K562 (cell line): ENCODE results near the gene AMBRA1. TPM values are rescaled to one million over a fixed set of nuclear protein-coding genes. Genes with fewer than 3 reads are reported as not detected.

Source experiments
- PATZ1 ChIP-seq: fragments of 250-450 bp; sonication (Bioruptor Pico); IDR thresholded peaks from 2 replicates; pipeline ENCODE4 v1.5.0; 2020; ENCODE audit warnings: mild to moderate bottlenecking, borderline replicate concordance
- RERE ChIP-seq: sonication (generic); formaldehyde crosslinking; IDR thresholded peaks from 2 replicates; pipeline ENCODE4 v1.8.0; 2023; ENCODE audit warnings: missing genetic modification reagents, mild to moderate bottlenecking, borderline replicate concordance
- SAP30 ChIP-seq: fragments of 200-600 bp; sonication (generic); IDR thresholded peaks from 2 replicates; pipeline ENCODE4 v1.6.1; 2012; ENCODE audit warnings: borderline replicate concordance, low read depth, mild to moderate bottlenecking, moderate library complexity, low read length, control low read depth, inconsistent platforms; ENCODE audit not compliant: insufficient read depth, poor library complexity, severe bottlenecking
- polyA plus RNA-seq, 8 experiments: library from polyadenylated mRNA; depleted of rRNA in 4 of 8; stranded (reverse) in 5 of 8; unstranded in 3 of 8; fragments of >200 nt; fragmentation: Nextera tagmentation in 2 of 8; fragmentation: Illumina TruSeq in 1 of 8; extraction: Ambion mirVana in 2 of 8; extraction: Trizol in 1 of 8; gene quantifications; 2 replicates each; pipeline versions ENCODE4 v1.2.1 to v1.2.3, GENCODE V29; 2011 to 2014; ENCODE audit warnings: inconsistent platforms in 1 of 8, missing spikeins in 1 of 8
- total RNA-seq, 7 experiments: library from RNA; depleted of rRNA in 6 of 7; stranded (reverse); fragments of >200 nt in 6 of 7; fragmentation: Illumina TruSeq in 2 of 7; extraction: Trizol in 2 of 7; gene quantifications; 2 replicates each; pipeline versions ENCODE4 v1.2.1 to v1.2.3, GENCODE V29; 2011 to 2021; ENCODE audit warnings: low replicate concordance in 1 of 7
- TF ChIP-seq, protein P1 (sequence below): IDR thresholded peaks from 2 replicates; pipeline ENCODE4 v1.6.1; 2016; ENCODE audit warnings: missing genetic modification characterization, missing compliant biosample characterization
- TF ChIP-seq, protein P2 (sequence below): sonication (generic); formaldehyde crosslinking; IDR thresholded peaks from 2 replicates; pipeline ENCODE4 v1.5.0; 2020; ENCODE audit warnings: missing genetic modification reagents

AMBRA1 gene
- total and polyA plus RNA-seq, 9 of the 15 experiments (the other 6 are each of a cell fraction or from before 2014, with no cell fraction given), result 0.15 to 24.5 (median 13.0) TPM

DNA sequence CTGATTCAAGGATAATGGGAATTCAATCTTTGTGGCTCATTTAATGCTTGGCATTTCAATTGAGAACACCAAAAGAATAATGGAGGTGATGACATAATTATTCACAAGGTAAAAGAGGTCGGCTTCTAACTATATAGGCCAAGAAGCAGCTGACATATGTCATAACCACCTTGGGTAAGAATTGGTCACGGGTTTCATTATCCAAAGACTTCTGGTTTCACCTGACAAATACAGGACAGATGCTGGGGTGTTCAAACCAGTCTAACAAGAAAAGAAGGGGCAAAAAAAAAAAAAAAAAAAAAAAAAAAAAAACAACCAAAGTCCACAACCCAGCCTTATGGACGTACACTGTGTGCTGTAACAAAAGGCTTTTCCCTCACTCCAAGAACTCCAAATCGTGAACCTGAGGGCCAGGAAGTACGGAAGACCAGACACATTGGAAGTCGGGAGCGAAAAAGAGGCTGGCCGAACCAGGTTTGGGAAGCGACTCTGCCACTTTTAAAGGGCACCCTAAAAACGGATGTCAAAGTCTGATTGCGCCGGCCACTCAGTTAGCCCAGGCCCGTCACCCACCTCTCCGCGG is 22.8 kb upstream of the AMBRA1 start (continued):
- 0 out of 2 replicates have a peak, but pooled peaks have one; percentile 40 for TF ChIP-seq RERE (CRISPR knock-in tag)
- TF ChIP-seq PATZ1, result no peak
- TF ChIP-seq SAP30, result peak; percentile 34
- TF ChIP-seq, protein P1, sequence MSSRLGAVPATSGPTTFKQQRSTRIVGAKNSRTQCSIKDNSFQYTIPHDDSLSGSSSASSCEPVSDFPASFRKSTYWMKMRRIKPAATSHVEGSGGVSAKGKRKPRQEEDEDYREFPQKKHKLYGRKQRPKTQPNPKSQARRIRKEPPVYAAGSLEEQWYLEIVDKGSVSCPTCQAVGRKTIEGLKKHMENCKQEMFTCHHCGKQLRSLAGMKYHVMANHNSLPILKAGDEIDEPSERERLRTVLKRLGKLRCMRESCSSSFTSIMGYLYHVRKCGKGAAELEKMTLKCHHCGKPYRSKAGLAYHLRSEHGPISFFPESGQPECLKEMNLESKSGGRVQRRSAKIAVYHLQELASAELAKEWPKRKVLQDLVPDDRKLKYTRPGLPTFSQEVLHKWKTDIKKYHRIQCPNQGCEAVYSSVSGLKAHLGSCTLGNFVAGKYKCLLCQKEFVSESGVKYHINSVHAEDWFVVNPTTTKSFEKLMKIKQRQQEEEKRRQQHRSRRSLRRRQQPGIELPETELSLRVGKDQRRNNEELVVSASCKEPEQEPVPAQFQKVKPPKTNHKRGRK, result no peak
- TF ChIP-seq, protein P2, sequence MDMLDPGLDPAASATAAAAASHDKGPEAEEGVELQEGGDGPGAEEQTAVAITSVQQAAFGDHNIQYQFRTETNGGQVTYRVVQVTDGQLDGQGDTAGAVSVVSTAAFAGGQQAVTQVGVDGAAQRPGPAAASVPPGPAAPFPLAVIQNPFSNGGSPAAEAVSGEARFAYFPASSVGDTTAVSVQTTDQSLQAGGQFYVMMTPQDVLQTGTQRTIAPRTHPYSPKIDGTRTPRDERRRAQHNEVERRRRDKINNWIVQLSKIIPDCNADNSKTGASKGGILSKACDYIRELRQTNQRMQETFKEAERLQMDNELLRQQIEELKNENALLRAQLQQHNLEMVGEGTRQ (CRISPR knock-in tag), result no peak
